ENCODE measurements around the gene MPZL1.
A peak's percentile ranks its signal among the peaks of the same experiment; 100 is the strongest.

Gene MPZL1

DNA sequence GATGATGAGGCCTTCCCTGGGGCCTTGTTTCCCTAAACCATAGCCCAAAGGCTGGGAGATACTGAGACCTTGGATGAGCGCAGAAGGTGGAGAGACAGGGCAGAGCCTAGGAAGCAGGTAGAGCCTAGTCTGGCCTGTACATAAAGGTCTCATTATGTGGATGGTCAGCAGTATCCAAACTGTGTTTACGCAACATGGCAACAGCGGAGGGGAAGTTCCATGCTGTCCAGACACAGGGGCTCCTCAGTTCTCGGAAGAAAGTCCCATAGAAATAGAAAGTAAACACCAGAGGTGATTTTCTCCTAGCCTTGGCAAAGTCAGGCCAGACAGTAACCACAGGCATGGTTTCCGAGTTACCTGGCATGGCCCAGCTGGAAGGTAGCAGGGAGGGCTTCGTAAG lies 42.1 kb upstream of the MPZL1 start:
- Histone ChIP-seq H3K4me3 (ENCODE audit: low read depth in 1 of 5, low read length in 5 of 5) (no peak overlapping the region), H3K4me1 (ENCODE audit: control insufficient read depth in 5 of 5, insufficient read depth in 5 of 5, low read length in 5 of 5) (peaks cover 7 to 42% (median 17%) of the 10 kb centered on the region in 5 donors), H3K27me3 (ENCODE audit: control insufficient read depth in 5 of 5, insufficient read depth in 4 of 5, low read length in 5 of 5) (peaks cover 0 to 3% (median 0%) of the 10 kb centered on the region in 5 donors), H3K36me3 (ENCODE audit: control insufficient read depth in 5 of 5, insufficient read depth in 5 of 5, low read length in 5 of 5) (peaks cover 0 to 19% (median 4%) of the 10 kb centered on the region in 5 donors), H3K27ac (ENCODE audit: low read depth, low read length) (no peak overlapping the region), H3K9ac (ENCODE audit: low read length in 5 of 5) (no peak overlapping the region), H3K9me3 (ENCODE audit: control insufficient read depth in 5 of 5, low read length in 5 of 5) (no peaks in the 10 kb centered on the region)

GRCh38 chr1:167681024-167681423 lies 40.8 kb upstream of the MPZL1 start:
- Histone ChIP-seq H3K4me1 (ENCODE audit: control insufficient read depth in 5 of 5, insufficient read depth in 5 of 5, low read length in 5 of 5) (peaks cover 7 to 51% (median 17%) of the 10 kb centered on the region in 5 donors), H3K27ac (ENCODE audit: low read depth, low read length) (no peak overlapping the region), H3K36me3 (ENCODE audit: control insufficient read depth in 5 of 5, insufficient read depth in 5 of 5, low read length in 5 of 5) (peaks cover 0 to 31% (median 4%) of the 10 kb centered on the region in 5 donors), H3K9ac (ENCODE audit: low read length in 5 of 5) (peak overlapping the region in 1 of 5 donors; percentile 39), H3K9me3 (ENCODE audit: control insufficient read depth in 5 of 5, low read length in 5 of 5) (no peaks in the 10 kb centered on the region), H3K4me3 (ENCODE audit: low read depth in 1 of 5, low read length in 5 of 5) (no peak overlapping the region), H3K27me3 (ENCODE audit: control insufficient read depth in 5 of 5, insufficient read depth in 4 of 5, low read length in 5 of 5) (peaks cover 0 to 3% (median 0%) of the 10 kb centered on the region in 5 donors)

- H3K4me3 ChIP-seq (ENCODE audit: low read depth in 1 of 5, low read length in 5 of 5): no peak overlapping the region
- no peak overlapping the region for H3K27ac ChIP-seq (ENCODE audit: low read depth, low read length)
- no peak overlapping the region for H3K9ac ChIP-seq (ENCODE audit: low read length in 5 of 5)
- peaks cover 0 to 3% (median 0%) of the 10 kb centered on the region in 5 donors for H3K27me3 ChIP-seq (ENCODE audit: control insufficient read depth in 5 of 5, insufficient read depth in 4 of 5, low read length in 5 of 5)
- peaks cover 0 to 33% (median 4%) of the 10 kb centered on the region in 5 donors for H3K36me3 ChIP-seq (ENCODE audit: control insufficient read depth in 5 of 5, insufficient read depth in 5 of 5, low read length in 5 of 5)
- no peaks in the 10 kb centered on the region for H3K9me3 ChIP-seq (ENCODE audit: control insufficient read depth in 5 of 5, low read length in 5 of 5)
- peaks cover 7 to 51% (median 17%) of the 10 kb centered on the region in 5 donors for H3K4me1 ChIP-seq (ENCODE audit: control insufficient read depth in 5 of 5, insufficient read depth in 5 of 5, low read length in 5 of 5)
Observed at GRCh38 chr1:167681451-167682098, 40.2 kb upstream of the MPZL1 start.

DNA sequence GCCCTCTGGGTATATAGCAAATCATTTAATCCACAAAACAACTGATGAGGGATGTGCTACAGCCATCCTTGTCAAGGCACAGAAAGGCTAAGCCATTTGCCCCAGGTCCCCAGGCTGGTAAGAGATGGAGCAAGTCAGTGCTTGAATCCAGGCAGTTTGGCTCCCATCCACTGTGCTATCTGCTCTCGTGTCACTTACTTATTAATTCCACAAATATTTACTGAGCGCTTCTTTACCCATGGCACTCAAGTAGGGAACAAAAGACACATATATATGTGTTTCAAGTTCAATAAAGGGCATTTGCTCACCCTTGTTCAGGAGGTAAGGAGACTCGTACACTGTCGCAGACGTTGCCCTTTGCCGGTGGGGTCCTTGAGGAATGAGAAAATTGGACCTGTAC lies 38.6 kb upstream of the MPZL1 start:
- H3K4me3 ChIP-seq (ENCODE audit: low read depth in 1 of 5, low read length in 5 of 5): no peak overlapping the region
- no peak overlapping the region for H3K9ac ChIP-seq (ENCODE audit: low read length in 5 of 5)
- H3K9me3 ChIP-seq (ENCODE audit: control insufficient read depth in 5 of 5, low read length in 5 of 5): no peaks in the 10 kb centered on the region
- H3K36me3 ChIP-seq (ENCODE audit: control insufficient read depth in 5 of 5, insufficient read depth in 5 of 5, low read length in 5 of 5): peaks cover 0 to 33% (median 4%) of the 10 kb centered on the region in 5 donors
- peaks cover 0 to 2% (median 0%) of the 10 kb centered on the region in 5 donors for H3K27me3 ChIP-seq (ENCODE audit: control insufficient read depth in 5 of 5, insufficient read depth in 4 of 5, low read length in 5 of 5)
- H3K27ac ChIP-seq (ENCODE audit: low read depth, low read length): no peak overlapping the region
- peaks cover 7 to 56% (median 17%) of the 10 kb centered on the region in 5 donors for H3K4me1 ChIP-seq (ENCODE audit: control insufficient read depth in 5 of 5, insufficient read depth in 5 of 5, low read length in 5 of 5)

DNA sequence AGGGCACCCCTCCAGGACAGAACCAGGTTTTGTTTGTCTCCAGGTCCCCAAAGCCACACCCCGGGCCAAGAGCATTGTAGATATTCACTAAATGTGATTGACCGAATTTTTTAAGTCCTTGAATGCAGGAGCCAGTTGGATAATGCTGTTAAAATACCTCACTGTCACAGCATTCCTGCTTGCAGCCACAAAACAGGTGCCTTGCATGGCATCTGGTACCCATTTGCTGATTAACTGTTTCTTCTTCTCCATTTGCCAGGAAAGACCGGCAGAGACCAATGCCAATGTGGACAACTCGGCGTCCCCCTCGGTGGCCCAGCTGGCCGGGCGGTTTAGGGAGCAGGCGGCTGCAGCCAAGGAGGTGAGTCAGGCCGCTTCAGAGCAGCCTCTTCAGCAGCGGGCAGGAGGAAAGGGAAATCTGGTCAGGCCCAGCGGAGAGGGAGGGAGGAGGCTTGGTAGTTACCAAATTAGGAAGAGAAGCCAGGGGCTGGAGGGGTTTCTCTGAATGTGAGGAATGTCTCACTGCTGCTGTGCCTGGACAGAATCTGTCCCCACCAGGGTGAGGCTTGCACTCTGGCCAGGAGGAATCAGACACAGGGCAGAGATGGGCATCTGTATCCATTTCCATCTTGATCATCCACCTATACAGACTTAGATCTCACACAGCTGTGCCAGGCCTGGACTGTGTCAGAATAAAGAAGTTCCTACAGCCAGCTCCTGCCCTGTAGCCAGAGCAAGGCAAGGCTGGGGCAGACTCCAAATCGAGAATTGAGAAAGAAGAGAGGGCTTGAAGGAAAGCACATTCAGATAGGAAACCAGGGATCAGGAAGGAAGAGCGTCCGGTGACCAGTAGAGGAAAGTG lies 37.9 kb upstream of the MPZL1 start:
- H3K27me3 ChIP-seq (ENCODE audit: control insufficient read depth in 5 of 5, insufficient read depth in 4 of 5, low read length in 5 of 5): peaks cover 0 to 2% (median 0%) of the 10 kb centered on the region in 5 donors
- no peaks in the 10 kb centered on the region for H3K9me3 ChIP-seq (ENCODE audit: control insufficient read depth in 5 of 5, low read length in 5 of 5)
- H3K27ac ChIP-seq (ENCODE audit: low read depth, low read length): no peak overlapping the region
- peaks cover 0 to 33% (median 4%) of the 10 kb centered on the region in 5 donors for H3K36me3 ChIP-seq (ENCODE audit: control insufficient read depth in 5 of 5, insufficient read depth in 5 of 5, low read length in 5 of 5)
- H3K4me3 ChIP-seq (ENCODE audit: low read depth in 1 of 5, low read length in 5 of 5): no peak overlapping the region
- peaks cover 7 to 53% (median 17%) of the 10 kb centered on the region in 5 donors for H3K4me1 ChIP-seq (ENCODE audit: control insufficient read depth in 5 of 5, insufficient read depth in 5 of 5, low read length in 5 of 5)
- H3K9ac ChIP-seq (ENCODE audit: low read length in 5 of 5): peak overlapping the region in 1 of 5 donors; percentile 12

DNA sequence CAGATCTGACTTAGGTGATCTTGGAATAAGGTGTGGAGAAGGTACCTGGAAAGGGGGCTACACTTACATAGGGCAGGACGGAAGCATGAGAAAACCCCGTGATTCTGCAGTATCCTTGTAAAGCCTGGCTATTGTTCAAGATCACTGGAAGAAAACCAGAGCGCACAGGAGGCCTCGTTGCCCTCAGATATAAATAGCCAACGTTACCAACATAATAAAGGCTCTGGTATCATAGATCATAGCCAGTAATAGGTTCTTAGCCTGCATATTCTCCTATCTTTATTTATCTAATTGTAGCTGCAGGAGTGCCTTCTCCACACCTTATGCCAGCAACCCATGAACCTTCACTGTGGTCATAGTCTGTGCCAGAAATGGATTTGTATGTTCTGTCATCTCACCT lies 35.9 kb upstream of the MPZL1 start:
- H3K9me3 ChIP-seq (ENCODE audit: control insufficient read depth in 5 of 5, low read length in 5 of 5): no peaks in the 10 kb centered on the region
- H3K27me3 ChIP-seq (ENCODE audit: control insufficient read depth in 5 of 5, insufficient read depth in 4 of 5, low read length in 5 of 5): peaks cover 0 to 2% (median 0%) of the 10 kb centered on the region in 5 donors
- H3K4me1 ChIP-seq (ENCODE audit: control insufficient read depth in 5 of 5, insufficient read depth in 5 of 5, low read length in 5 of 5): peaks cover 7 to 42% (median 12%) of the 10 kb centered on the region in 5 donors
- H3K27ac ChIP-seq (ENCODE audit: low read depth, low read length): no peak overlapping the region
- H3K9ac ChIP-seq (ENCODE audit: low read length in 5 of 5): no peak overlapping the region
- H3K36me3 ChIP-seq (ENCODE audit: control insufficient read depth in 5 of 5, insufficient read depth in 5 of 5, low read length in 5 of 5): peaks cover 0 to 44% (median 6%) of the 10 kb centered on the region in 5 donors
- no peak overlapping the region for H3K4me3 ChIP-seq (ENCODE audit: low read depth in 1 of 5, low read length in 5 of 5)

GRCh38 chr1:167687919-167688519 lies 33.8 kb upstream of the MPZL1 start:
- H3K36me3 ChIP-seq (ENCODE audit: control insufficient read depth in 5 of 5, insufficient read depth in 5 of 5, low read length in 5 of 5): peaks cover 0 to 55% (median 8%) of the 10 kb centered on the region in 5 donors
- no peak overlapping the region for H3K27ac ChIP-seq (ENCODE audit: low read depth, low read length)
- peaks cover 0 to 2% (median 0%) of the 10 kb centered on the region in 5 donors for H3K27me3 ChIP-seq (ENCODE audit: control insufficient read depth in 5 of 5, insufficient read depth in 4 of 5, low read length in 5 of 5)
- no peaks in the 10 kb centered on the region for H3K9me3 ChIP-seq (ENCODE audit: control insufficient read depth in 5 of 5, low read length in 5 of 5)
- no peak overlapping the region for H3K9ac ChIP-seq (ENCODE audit: low read length in 5 of 5)
- peaks cover 0 to 32% (median 5%) of the 10 kb centered on the region in 5 donors for H3K4me1 ChIP-seq (ENCODE audit: control insufficient read depth in 5 of 5, insufficient read depth in 5 of 5, low read length in 5 of 5)
- no peak overlapping the region for H3K4me3 ChIP-seq (ENCODE audit: low read depth in 1 of 5, low read length in 5 of 5)

DNA sequence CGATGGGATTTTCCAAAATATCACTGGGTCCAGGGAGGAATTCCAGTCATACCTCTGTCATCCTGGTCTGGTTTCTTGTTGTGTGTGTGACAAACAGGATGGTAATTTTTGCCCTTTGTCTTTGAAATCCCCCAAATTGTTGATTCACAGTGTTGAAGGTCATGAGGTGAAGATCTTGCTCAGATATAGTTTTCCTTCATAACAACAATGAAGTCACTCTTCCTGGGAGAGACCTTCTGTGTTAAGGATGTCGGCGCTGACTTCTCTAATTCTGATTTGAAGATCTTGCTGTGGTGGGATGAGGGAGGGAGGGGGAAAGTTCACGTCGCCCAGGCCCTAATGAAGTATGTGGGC lies 32.2 kb upstream of the MPZL1 start:
- H3K27me3 ChIP-seq (ENCODE audit: control insufficient read depth in 5 of 5, insufficient read depth in 4 of 5, low read length in 5 of 5): no peaks in the 10 kb centered on the region
- H3K9me3 ChIP-seq (ENCODE audit: control insufficient read depth in 5 of 5, low read length in 5 of 5): no peaks in the 10 kb centered on the region
- no peak overlapping the region for H3K27ac ChIP-seq (ENCODE audit: low read depth, low read length)
- H3K9ac ChIP-seq (ENCODE audit: low read length in 5 of 5): no peak overlapping the region
- H3K4me1 ChIP-seq (ENCODE audit: control insufficient read depth in 5 of 5, insufficient read depth in 5 of 5, low read length in 5 of 5): peaks cover 0 to 16% (median 0%) of the 10 kb centered on the region in 5 donors
- H3K4me3 ChIP-seq (ENCODE audit: low read depth in 1 of 5, low read length in 5 of 5): no peak overlapping the region
- H3K36me3 ChIP-seq (ENCODE audit: control insufficient read depth in 5 of 5, insufficient read depth in 5 of 5, low read length in 5 of 5): peaks cover 0 to 61% (median 22%) of the 10 kb centered on the region in 5 donors

GRCh38 chr1:167690053-167690452 lies 31.7 kb upstream of the MPZL1 start:
- Histone ChIP-seq H3K9ac (ENCODE audit: low read length in 5 of 5) (no peak overlapping the region), H3K9me3 (ENCODE audit: control insufficient read depth in 5 of 5, low read length in 5 of 5) (no peaks in the 10 kb centered on the region), H3K4me1 (ENCODE audit: control insufficient read depth in 5 of 5, insufficient read depth in 5 of 5, low read length in 5 of 5) (peaks cover 0 to 11% (median 0%) of the 10 kb centered on the region in 5 donors), H3K27ac (ENCODE audit: low read depth, low read length) (no peak overlapping the region), H3K36me3 (ENCODE audit: control insufficient read depth in 5 of 5, insufficient read depth in 5 of 5, low read length in 5 of 5) (peaks cover 0 to 62% (median 25%) of the 10 kb centered on the region in 5 donors), H3K4me3 (ENCODE audit: low read depth in 1 of 5, low read length in 5 of 5) (no peak overlapping the region), H3K27me3 (ENCODE audit: control insufficient read depth in 5 of 5, insufficient read depth in 4 of 5, low read length in 5 of 5) (no peaks in the 10 kb centered on the region)

Data from subcutaneous abdominal adipose tissue (tissue), 5 donors.